ENCODE data around the gene MYL7.
"Not testable (repeated sequence)": the region's sequence is repeated elsewhere in the genome, so short reads cannot be mapped to it uniquely, and the experiment has no call there.

The MYL7 gene, protein sequence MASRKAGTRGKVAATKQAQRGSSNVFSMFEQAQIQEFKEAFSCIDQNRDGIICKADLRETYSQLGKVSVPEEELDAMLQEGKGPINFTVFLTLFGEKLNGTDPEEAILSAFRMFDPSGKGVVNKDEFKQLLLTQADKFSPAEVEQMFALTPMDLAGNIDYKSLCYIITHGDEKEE

GRCh38 chr7:44141221-44141850 is at the start of gene MYL7:
Gene MYL7 (minus strand): TSS chr7:44141332. CDS start chr7:44141305, 27 bp downstream.
- DNase-seq: no peak

GRCh38 chr7:44189993-44190872 is 49.1 kb upstream of the MYL7 start:
- no peak for DNase-seq

DNA sequence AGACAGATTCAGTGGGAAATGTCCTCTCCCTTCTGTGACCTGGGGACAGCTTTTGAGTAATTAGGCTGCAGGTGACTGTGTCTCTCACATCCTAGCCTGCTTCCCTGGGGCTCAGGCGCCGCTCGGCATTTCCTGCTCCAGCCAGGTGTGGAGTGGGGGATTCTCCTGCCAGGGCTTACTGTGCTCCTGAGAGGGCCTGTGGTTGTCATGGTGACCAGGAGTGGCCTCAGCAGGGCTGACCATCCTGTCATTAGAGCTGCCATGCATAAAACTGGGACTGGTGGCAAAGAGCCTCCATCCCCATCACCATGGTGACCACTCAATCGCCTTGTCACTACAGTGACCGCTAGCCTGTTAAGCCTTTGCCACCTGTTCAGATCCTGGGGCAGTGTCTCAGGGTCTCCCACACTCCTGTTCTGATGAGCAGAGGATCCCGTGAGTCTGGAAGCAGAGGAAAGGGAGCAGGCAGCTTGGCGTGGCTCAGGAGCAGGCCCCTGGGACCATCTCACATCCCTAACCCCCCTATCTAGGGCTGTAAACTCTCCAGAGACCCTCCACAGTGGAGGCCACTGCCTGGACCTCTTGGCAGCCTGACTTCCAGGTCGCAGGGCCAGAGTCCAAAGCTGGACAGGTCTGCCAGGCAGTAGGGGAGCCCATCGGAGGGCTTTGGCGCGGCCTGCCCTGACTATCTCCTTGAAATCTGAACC is 48.3 kb upstream of the MYL7 start, which contains the start of gene GCK:
GCK (minus strand) TSS at position 154 of the 707 bp plus-strand sequence. CDS start 486 bp downstream, outside the sequence.
- DNase-seq: no peak

- no peak for DNase-seq
Measured at GRCh38 chr7:44188480-44189225, 47.5 kb upstream of the MYL7 start.

DNA sequence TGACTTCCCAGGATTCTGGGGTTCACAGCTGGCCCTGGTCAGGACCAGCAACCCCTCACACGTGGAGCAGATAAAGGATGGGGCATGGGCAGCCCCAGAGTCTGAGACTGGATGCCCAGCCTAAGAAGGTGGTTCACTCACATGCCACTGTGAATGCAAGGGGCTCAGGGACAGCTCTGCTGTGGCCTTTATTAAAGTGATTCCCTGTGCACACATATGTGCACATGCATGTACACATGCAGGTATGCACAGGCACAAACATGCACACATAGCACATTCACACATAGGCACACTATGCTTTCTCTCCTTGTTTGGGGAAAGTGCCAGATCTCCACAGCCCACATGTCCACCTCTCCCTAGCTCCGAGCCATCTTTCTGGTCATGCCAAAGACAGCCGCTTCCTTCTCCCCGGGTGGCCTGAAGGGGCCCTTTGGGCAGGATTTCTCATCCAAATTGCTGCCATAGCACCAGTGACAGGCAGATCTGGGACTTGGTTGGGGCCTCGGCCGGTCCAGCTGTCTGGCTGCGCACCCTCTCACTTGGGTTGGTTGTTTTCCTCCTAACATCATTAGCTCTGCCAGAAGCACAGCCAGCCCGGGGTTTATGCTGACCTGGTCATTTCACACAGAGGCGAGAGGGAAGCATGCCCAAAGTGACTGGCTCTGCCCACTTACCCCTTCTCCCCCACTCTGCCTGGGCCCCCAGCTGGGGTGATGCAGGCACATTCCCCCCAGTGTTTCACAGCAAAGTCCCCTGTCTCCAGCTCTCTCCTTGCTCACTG is 46.7 kb upstream of the MYL7 start:
- DNase-seq: no peak

DNA sequence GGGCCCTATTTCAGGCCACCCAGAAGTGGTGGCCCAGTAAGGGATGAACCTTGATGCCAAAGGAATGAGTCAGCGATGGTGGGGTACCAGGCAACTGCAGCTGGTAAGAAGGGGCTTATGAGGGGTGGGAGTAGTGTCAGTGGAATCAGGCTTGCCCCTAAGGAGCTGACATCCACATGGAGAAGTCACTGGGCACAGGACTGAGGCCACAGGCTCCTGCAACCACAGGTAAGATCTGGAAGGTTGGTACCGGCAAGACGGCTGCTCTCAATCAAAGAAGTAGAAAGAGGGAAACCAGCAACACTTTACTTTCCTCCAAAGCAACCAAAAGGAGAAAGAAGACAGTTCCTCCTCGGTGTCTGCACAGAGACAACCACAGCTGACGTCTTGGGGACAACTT is 45.6 kb upstream of the MYL7 start:
- no peak for DNase-seq

DNA sequence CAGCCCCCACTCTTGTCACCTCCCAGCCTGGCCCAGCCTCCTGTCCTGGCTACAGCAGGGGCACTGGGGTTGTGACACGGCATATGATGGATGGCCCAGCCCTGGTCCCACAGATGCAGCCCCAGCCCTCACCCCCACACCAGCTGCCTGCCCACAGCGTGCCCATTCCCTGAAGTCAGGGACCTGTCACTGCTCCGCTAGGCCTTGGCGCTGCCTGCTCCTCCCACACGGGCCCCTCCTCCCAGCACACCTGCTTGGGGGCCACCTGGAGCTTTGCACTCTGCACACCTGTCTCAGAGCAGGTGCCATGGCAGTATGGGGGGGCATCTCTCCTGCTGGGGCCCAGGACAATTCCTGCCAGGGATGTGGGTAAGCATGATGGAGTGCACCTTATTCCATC is 44.6 kb upstream of the MYL7 start:
- DNase-seq: no peak

DNA sequence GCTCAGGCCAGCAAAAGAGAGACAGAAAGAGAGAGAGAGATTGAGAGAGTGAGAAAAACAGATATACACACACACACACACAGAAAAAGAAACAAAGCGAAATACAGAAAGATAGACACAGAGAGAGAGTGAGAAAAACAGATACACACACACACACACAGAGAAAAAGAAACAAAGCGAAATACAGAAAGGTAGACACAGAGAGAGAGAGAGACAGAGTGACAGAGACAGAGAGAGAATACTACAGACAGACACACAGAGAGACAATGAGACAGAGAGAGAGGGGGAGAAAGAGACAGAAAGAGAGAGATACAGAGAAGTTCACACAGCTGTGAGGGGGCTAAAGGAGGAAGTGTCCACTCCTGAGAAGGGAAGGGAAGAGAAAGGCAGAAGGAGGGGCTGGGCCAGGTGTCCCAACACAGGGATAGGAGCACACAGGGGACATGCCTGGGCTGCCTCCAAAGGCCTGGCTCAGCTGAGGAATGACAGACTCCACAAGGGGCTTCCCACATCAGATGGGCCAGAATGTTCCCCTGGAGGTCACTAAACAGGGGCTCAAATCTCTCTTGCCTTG is 43.8 kb upstream of the MYL7 start:
- no peak for DNase-seq

DNA sequence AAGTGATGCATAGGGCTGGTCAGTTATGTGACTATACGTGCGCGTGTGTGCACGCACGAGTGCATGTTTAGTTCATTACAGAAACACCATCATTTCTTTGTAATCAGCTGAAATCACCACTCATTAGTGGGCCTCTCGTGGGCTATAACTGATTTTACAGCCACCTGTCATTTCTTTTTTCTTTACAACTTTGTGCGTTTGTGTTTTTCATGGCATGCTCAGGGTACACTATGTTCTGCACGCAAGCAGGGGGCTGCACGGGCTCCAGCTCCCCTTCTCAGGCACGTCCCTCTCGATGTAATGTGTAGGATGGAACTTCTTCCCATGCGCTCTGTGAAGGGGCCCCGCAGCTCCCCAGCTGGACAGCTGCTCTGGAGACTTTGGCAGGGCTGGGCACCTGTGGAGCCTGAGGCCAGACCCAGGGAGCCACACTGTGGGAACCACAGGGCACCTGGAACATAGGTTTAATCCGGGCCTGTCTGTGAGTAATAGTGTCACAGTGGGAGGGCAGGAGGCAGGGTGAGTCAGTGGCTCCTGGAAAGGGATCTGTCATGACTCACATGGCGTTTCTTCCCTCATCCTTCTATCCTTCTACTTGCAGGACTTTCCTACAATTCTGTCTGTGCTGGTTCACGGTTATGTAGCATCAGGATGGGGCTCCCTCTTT is 43.2 kb upstream of the MYL7 start:
- DNase-seq: no peak

DNA sequence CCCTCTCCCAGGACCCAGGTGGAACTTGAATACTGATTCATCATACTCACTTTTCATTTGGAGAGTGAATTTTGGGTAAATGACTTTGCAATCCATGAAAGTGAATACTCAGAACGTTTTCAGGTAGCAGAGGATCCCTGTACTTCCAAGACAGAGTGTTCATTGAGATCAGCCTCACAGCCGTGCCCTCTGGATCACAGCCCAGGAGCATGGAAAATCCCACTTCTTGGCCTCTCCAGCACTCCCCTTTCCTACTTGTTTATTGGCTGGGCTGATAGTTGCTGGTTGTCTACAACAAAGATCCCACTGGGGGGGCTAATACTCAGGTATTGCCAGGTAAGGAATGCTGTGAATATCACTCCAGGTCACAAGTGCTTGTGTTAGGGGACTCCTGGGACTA is 42.3 kb upstream of the MYL7 start:
- no peak for DNase-seq

DNA sequence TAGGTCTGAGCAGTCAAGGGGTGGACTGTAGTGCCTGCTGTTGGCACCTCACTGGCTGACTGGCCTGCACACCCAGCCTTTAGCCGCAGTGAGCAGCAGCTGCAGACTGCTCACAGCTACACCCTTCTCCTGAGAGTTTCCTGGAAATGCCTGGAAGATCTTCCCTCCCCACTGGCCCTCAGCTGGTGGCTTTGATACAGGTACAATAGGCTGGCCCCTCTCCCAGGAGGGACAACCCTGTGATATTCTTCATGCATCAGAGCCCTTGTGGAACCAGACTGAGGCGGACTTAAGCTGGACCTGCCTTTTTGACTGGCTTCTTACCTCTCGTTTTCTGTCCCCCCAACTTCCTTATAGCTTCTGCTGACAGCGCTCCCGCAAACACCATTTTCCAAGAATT is 41.7 kb upstream of the MYL7 start:
- DNase-seq: no peak

GRCh38 chr7:44180631-44181030 is 39.5 kb upstream of the MYL7 start:
- DNase-seq: no peak

GRCh38 chr7:44177570-44178131 is 36.5 kb upstream of the MYL7 start:
- DNase-seq: no peak

DNA sequence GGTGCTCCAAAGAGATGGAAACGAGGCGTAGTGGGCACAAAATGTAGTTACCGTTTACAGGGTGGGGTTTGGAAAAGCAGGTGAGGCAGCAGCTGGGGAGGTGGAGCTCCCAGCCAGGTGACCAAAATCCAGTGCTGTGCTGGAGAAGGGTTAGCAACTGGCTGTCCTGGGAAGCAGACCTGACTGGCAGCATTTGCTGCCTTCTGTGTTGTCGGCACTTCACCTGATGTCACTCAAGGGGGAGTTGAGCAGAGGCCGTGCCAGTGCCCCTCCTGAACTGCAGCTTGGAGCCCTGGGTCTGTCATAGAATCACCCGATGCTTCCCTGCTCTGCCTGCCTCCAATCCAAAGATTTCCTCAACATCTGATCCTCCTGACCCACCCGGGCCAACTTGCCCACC is 35.4 kb upstream of the MYL7 start:
- no peak for DNase-seq

- DNase-seq: no peak
Measured at GRCh38 chr7:44175730-44176129, 34.6 kb upstream of the MYL7 start.

GRCh38 chr7:44174694-44174948 is 33.5 kb upstream of the MYL7 start:
- not testable (repeated sequence) for DNase-seq

DNA sequence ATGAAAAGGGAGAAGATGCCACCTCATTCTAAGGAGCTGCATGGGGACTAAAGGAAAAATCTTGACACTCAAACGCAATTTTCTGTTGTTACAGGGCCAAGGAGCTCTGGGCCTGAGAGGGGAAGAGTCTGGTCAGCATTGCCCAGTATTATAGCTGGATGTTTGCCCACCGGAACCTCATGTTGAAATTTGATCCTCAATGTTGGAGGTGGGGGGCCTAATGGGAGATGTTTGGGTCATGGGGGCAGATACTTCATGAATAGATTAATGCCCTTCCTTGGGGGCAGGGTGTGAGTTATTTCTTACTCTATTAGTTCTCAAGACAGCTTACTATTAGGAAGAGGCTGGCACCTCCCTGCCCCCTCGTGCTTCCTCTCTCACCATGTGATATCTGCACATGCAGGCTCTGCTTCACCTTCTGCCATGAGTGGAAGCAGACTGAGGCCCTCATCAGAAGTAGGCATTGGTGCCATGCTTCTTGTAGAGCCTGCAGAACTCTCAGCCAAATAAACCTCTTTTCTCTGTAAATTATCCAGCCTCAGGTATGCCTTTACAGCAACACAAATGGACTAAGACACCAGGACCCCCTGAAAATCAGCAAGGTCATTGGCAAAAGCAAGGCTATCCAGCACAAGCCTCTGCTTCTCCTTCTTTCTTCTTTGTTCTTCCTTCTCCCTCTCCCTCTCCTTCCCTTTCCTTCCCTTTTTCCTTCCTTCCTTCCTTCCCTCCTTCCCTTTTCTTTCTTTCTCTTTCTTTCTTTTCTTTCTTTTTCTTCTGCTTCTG is 33.0 kb upstream of the MYL7 start:
- no peak for DNase-seq

- DNase-seq: no peak
Measured at GRCh38 chr7:44172803-44173424, 31.8 kb upstream of the MYL7 start.

DNA sequence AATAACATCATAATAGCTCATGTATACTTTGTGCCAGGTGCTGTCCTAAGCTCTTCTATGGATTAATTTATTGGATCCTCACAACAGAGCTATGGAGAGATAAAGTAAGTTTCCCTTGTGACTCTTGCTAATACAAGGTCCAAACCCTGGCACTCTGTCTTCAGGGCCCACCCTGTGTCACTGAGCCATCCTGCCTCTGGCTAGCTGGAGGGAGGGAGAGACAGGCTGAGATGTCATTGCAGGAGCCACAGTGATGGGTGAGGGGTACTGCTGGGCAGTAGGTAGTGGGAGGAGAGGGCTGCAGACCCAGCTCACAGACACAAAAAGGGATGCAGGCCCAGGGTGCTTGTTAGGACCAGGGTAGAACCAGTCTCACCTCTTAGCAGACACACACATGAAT is 31.2 kb upstream of the MYL7 start:
- DNase-seq: no peak
